Fibroblast of pulmonary artery (primary cell): ENCODE data around the gene A4GALT.

ENCODE experiments used
- DNase-seq: peaks from one replicate; pipeline ENCODE4 v3.0.0-alpha.2; 2010; ENCODE audit warnings: low read depth
- H3K4me3 ChIP-seq: replicated peaks from 2 replicates; pipeline ENCODE4 v1.5.1; 2011; ENCODE audit warnings: low read depth, mild to moderate bottlenecking, control low read depth, low read length, moderate library complexity
- CTCF ChIP-seq: IDR thresholded peaks from 2 replicates; pipeline ENCODE4 v1.5.1; 2011; ENCODE audit warnings: mild to moderate bottlenecking, control low read depth, low read length, inconsistent platforms; ENCODE audit errors: missing control alignments

The A4GALT gene

DNA sequence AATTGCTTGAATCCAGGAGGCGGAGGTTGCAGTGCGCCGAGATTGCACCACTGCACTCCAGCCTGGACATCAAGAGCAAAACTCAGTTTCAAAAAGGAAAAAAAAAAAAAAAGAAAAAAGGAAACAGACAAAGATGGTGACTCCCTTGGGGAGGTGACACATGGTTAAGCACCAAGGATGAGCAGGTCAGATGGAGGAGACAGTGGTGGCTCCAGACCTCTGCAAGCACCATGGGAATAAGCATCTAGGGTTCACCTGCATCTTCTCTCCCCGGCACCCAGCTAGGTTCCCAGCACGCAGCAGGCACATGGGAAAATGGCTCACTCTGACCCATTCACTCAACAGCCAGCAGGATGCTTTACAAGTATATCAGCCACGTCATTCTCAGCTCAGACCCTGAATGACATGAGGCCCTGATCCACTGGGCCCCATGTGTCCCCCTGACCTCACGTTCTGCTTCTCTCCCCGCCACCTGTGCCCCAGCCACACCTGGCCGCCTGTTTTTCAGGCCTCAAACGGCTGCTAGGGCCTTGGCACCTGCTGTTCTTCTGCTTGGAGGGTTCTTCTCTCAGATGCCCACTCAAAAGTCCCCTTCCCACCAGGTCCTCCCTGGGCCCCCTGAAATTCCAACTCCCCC lies 24.2 kb downstream of the A4GALT start:
- DNase-seq = no peak
- no peak overlapping the region for H3K4me3 ChIP-seq
- no peak for TF ChIP-seq CTCF

DNA sequence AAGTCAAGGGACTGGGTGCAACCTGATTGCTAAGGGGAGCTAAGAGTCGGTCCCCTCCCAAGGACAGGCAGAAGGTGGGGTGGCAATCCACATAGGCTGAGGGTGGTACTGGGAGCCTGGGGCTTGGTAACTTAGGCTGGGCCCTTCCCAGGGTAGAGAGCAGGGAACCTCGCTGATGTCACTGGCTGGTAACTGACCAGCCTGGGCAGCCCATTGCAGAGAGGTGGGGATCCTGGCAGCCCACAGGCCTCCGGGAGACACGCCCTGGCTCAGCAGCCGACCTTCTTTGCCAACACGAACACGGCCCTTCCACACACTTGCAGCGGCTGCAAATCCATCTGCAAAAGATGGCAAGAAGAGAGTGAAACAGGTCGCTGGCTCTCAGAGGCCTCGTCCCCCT lies 25.4 kb downstream of the A4GALT start:
- H3K4me3 ChIP-seq = no peak overlapping the region
- TF ChIP-seq CTCF = no peak
- DNase-seq = no peak

- TF ChIP-seq CTCF = no peak
Observed at GRCh38 chr22:42693763-42694683, 26.6 kb downstream of the A4GALT start.

DNA sequence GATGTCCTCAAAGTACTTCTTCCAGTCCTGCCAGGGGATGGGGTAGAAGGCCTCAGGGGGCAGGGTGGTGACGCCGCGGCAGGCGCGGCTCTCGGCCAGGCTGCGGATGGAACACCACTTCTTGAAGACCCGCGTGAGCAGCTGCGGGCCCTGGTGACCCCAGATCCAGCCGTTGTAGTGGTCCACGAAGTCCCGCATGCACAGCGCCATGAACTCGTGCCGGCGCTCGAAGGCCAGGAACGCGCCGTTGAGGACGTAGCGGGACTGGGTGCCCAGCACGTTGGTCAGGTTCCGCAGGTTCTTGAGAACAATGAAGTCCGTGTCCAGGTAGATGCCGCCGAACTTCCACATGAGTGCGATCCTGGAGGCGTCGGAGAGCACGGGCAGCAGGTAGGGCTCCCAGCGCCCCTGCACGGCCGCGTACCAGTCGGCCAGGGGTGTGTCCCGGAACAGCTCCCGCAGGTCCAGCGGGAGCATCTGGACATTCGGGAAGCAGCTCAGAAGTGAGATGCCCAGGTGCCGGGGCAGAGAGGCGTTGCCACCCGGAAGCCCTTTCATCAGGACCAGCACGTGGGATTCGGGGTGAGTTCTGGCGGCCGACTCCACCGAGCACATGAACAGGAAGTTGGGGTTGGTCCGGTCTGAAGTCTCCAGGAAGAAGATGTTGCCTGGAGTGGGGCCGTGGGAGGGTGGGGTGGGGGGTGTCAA lies 27.5 kb downstream of the A4GALT start:
- DNase-seq = no peak
- TF ChIP-seq CTCF = no peak
- no peak overlapping the region for H3K4me3 ChIP-seq

More at GRCh38 chr22:42693763-42694683, 26.6 kb downstream of the A4GALT start:
- H3K4me3 ChIP-seq = no peak overlapping the region
- no peak for DNase-seq

GRCh38 chr22:42692239-42693054 lies 28.2 kb downstream of the A4GALT start:
- TF ChIP-seq CTCF = no peak
- no peak overlapping the region for H3K4me3 ChIP-seq
- no peak for DNase-seq

GRCh38 chr22:42691440-42691839 lies 29.2 kb downstream of the A4GALT start:
- TF ChIP-seq CTCF = no peak
- DNase-seq = no peak
- H3K4me3 ChIP-seq = no peak overlapping the region
